Trophoblast cell (in vitro differentiated cells and primary cell): ENCODE measurements around the gene BBS9.

Source experiments
- DNase-seq, 2 donors: peaks; one replicate each; pipeline ENCODE4 v3.0.0-alpha.2; 2016
- H2AFZ ChIP-seq: 2 replicates; pipeline ENCODE4 v1.6.1; 2013; ENCODE audit warnings: low read length, moderate library complexity, mild to moderate bottlenecking; ENCODE audit not compliant: insufficient read depth, poor library complexity
- H2AK5ac ChIP-seq: 2 replicates; pipeline ENCODE4 v1.6.1; 2013; ENCODE audit warnings: mild to moderate bottlenecking, low read length
- H2BK120ac ChIP-seq: 2 replicates; pipeline ENCODE4 v1.6.1; 2013; ENCODE audit warnings: low read length, mild to moderate bottlenecking, moderate library complexity; ENCODE audit not compliant: insufficient read depth, poor library complexity
- H2BK12ac ChIP-seq: 2 replicates; pipeline ENCODE4 v1.6.1; 2013; ENCODE audit warnings: mild to moderate bottlenecking, low read length, moderate library complexity
- H2BK5ac ChIP-seq: 2 replicates; pipeline ENCODE4 v1.6.1; 2013; ENCODE audit warnings: low read length, low read depth, moderate library complexity, mild to moderate bottlenecking; ENCODE audit not compliant: poor library complexity
- H3K14ac ChIP-seq: 2 replicates; pipeline ENCODE4 v1.6.1; 2013; ENCODE audit warnings: mild to moderate bottlenecking, low read length
- H3K18ac ChIP-seq: 2 replicates; pipeline ENCODE4 v1.6.1; 2013; ENCODE audit warnings: mild to moderate bottlenecking, low read length
- H3K23ac ChIP-seq: 2 replicates; pipeline ENCODE4 v1.6.1; 2013; ENCODE audit warnings: low read length
- H3K27ac ChIP-seq: 2 replicates; pipeline ENCODE4 v1.5.1; 2013; ENCODE audit warnings: low read depth, mild to moderate bottlenecking, inconsistent platforms, low read length, moderate library complexity
- H3K27me3 ChIP-seq: 2 replicates; pipeline ENCODE4 v1.6.1; 2013; ENCODE audit warnings: inconsistent platforms, mild to moderate bottlenecking, low read length, moderate library complexity; ENCODE audit not compliant: insufficient read depth
- H3K36me3 ChIP-seq, 2 experiments: 1 replicate in 1 of 2; 2 replicates in 1 of 2; pipeline ENCODE4 v1.6.1; 2013; ENCODE audit warnings: low read length in 2 of 2, mild to moderate bottlenecking in 2 of 2, moderate library complexity in 1 of 2; ENCODE audit not compliant: insufficient read depth in 2 of 2, control insufficient read depth in 1 of 2
- H3K4ac ChIP-seq: 2 replicates; pipeline ENCODE4 v1.6.1; 2013; ENCODE audit warnings: low read depth, mild to moderate bottlenecking, low read length, moderate library complexity
- H3K4me1 ChIP-seq, 2 experiments: 1 replicate in 1 of 2; 2 replicates in 1 of 2; pipeline ENCODE4 v1.6.1; 2013; ENCODE audit warnings: low read length in 2 of 2, mild to moderate bottlenecking in 2 of 2, moderate library complexity in 1 of 2; ENCODE audit not compliant: insufficient read depth in 2 of 2, control insufficient read depth in 1 of 2
- H3K4me2 ChIP-seq: 2 replicates; pipeline ENCODE4 v1.6.1; 2013; ENCODE audit warnings: inconsistent platforms, mild to moderate bottlenecking, low read length, moderate library complexity
- H3K4me3 ChIP-seq: 2 replicates; pipeline ENCODE4 v1.5.1; 2013; ENCODE audit warnings: mild to moderate bottlenecking, low read depth, low read length, inconsistent platforms
- H3K79me1 ChIP-seq: one replicate; pipeline ENCODE4 v1.6.1; 2013; ENCODE audit warnings: low read length
- H3K79me2 ChIP-seq: 2 replicates; pipeline ENCODE4 v1.6.1; 2013; ENCODE audit warnings: low read length, mild to moderate bottlenecking; ENCODE audit not compliant: control insufficient read depth, insufficient read depth, poor library complexity
- H3K9ac ChIP-seq: 2 replicates; pipeline ENCODE4 v1.6.1; 2013; ENCODE audit warnings: mild to moderate bottlenecking, low read length
- H3K9me3 ChIP-seq: 2 replicates; pipeline ENCODE4 v1.6.1; 2013; ENCODE audit warnings: low read depth, mild to moderate bottlenecking, control low read depth, inconsistent platforms, low read length; ENCODE audit not compliant: insufficient read depth
- H4K12ac ChIP-seq: 2 replicates; pipeline ENCODE4 v1.6.1; 2013; ENCODE audit warnings: low read depth, mild to moderate bottlenecking, low read length, moderate library complexity
- H4K8ac ChIP-seq: 2 replicates; pipeline ENCODE4 v1.6.1; 2013; ENCODE audit warnings: low read depth, mild to moderate bottlenecking, low read length, moderate library complexity
- H4K91ac ChIP-seq: one replicate; pipeline ENCODE4 v1.6.1; 2013; ENCODE audit warnings: low read depth, mild to moderate bottlenecking, low read length, moderate library complexity
- WGBS: extraction: QIAGEN DNeasy Blood & Tissue Kit; methylation state at CpG from one replicate; pipeline ENCODE4 v1.1.7; 2013; ENCODE audit warnings: missing lambda C conversion rate; ENCODE audit not compliant: insufficient read length, insufficient coverage; ENCODE audit errors: extremely low coverage; 5-methylcytosine and 5-hydroxymethylcytosine counted together

BBS9 gene

DNA sequence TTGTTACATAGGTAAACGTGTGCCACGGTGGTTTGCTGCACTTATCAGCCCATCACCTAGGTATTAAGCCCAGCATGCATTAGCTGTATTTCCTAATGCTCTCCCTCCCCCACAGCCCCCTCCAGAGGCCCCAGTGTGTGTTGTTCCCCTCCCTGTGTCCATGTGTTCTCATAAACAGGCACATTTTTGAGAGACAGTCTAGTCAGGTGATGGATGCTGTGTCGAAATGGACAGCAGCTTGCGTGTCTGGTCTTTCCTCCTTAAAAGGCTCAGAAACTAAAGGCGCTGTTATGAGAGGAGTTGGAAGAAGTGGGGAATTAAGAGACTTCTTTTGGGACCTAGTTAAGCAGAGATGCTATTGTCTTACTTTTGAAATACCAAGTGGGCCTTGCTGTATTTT, 296.0 kb downstream of the BBS9 start:
- no peaks in the 10 kb centered on the region for H3K79me2 ChIP-seq
- WGBS = no CpG with 5 or more reads among the region's 5 CpGs

DNA sequence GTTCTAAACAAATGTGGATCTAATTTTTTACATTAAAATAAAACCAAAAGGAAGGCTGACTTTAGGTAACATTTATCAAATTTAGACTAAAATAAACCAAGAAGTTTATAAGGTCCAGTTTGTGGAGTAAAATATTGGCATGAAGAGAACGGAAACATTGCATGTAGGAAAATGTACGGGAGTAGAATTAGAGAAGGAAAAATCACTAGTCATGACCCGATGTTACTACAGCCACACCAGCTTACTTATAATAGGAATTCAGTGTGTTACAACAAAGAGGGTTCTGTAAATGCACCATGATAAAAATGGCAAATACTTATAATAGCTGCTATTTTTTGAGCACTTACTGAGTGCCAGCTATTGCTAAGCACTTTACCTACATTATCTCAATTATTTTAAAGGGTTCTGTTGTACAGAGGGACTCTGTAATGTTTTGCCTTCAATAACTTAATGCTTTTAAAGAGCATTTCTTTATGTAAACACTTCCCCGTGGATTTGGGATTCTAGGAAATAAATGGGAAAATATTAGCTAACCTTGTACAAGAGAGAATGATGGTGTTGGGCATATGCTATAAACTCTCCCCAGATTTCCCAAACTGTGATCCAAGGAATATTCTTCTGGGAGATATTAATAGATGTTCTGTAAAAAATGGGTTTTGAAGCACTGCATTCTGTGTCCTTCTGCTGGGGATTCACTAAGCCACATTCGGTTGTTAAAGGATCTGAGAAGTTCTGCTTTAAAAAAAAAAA, 296.7 kb downstream of the BBS9 start:
- Histone ChIP-seq H2AK5ac (no peak overlapping the region), H3K9me3 (no peaks in the 10 kb centered on the region), H3K79me2 (no peaks in the 10 kb centered on the region), H3K27ac (no peak overlapping the region), H3K27me3 (no peaks in the 10 kb centered on the region), H3K36me3 (no peaks in the 10 kb centered on the region), H3K23ac (no peak overlapping the region), H3K14ac (no peak overlapping the region), H3K9ac (no peak overlapping the region), H4K12ac (no peak overlapping the region), H3K18ac (no peak overlapping the region), H2AFZ (no peak overlapping the region), H2BK120ac (no peak overlapping the region), H4K8ac (no peak overlapping the region), H4K91ac (no peak overlapping the region), H2BK12ac (no peak overlapping the region), H3K4ac (no peak overlapping the region), H3K4me2 (no peak overlapping the region), H3K4me3 (no peak overlapping the region), H3K4me1 (peaks cover 3 to 4% of the 10 kb centered on the region in 2 experiments), H2BK5ac (no peak overlapping the region), H3K79me1 (no peaks in the 10 kb centered on the region)
- DNase-seq = no peak
- WGBS = 100% methylated on average over 1 of the region's 5 CpGs

More for the DNA sequence above, 296.0 kb downstream of the BBS9 start:
- Histone ChIP-seq H3K79me1 (no peaks in the 10 kb centered on the region), H3K4ac (no peak overlapping the region), H3K14ac (no peak overlapping the region), H3K18ac (no peak overlapping the region), H2AFZ (no peak overlapping the region), H2AK5ac (no peak overlapping the region), H2BK12ac (no peak overlapping the region), H4K91ac (no peak overlapping the region), H3K4me1 (peaks cover 3 to 4% of the 10 kb centered on the region in 2 experiments), H4K12ac (no peak overlapping the region), H3K36me3 (no peaks in the 10 kb centered on the region), H3K27ac (no peak overlapping the region), H2BK5ac (no peak overlapping the region), H3K27me3 (no peaks in the 10 kb centered on the region), H3K4me2 (no peak overlapping the region), H3K23ac (no peak overlapping the region), H2BK120ac (no peak overlapping the region), H3K4me3 (no peak overlapping the region), H3K9ac (no peak overlapping the region), H3K9me3 (peaks cover under 1% of the 10 kb centered on the region), H4K8ac (no peak overlapping the region)
- no peak for DNase-seq

DNA sequence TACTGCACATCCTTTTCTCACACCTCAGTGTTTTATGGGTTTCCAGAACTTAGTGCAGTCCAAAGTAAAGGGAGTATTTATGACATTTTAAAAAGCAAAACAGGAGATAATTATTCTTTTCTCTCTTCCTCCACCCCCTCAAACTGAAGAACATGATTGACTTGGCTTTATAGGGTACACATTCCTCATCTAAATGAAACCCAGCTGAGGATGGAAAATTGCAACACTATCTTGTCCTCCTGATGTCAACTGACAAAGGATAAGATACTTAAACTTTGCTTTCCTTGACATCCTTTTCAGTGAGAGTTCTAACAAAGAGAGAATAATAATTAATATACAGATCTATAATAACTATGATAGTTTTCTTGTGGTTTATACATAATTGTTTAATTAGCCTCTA, 299.1 kb downstream of the BBS9 start:
- H3K23ac ChIP-seq = no peak overlapping the region
- DNase-seq = no peak
- H3K4me1 ChIP-seq = peaks cover 3 to 4% of the 10 kb centered on the region in 2 experiments
- no peaks in the 10 kb centered on the region for H3K9me3 ChIP-seq
- H3K79me1 ChIP-seq = no peaks in the 10 kb centered on the region
- no peak overlapping the region for H3K4me3 ChIP-seq
- no peak overlapping the region for H4K12ac ChIP-seq
- no peak overlapping the region for H3K4ac ChIP-seq
- no peaks in the 10 kb centered on the region for H3K36me3 ChIP-seq
- no peak overlapping the region for H3K18ac ChIP-seq
- no peak overlapping the region for H3K27ac ChIP-seq
- no peak overlapping the region for H3K4me2 ChIP-seq
- no peaks in the 10 kb centered on the region for H3K27me3 ChIP-seq
- no peak overlapping the region for H4K91ac ChIP-seq
- H2AK5ac ChIP-seq = no peak overlapping the region
- no peak overlapping the region for H4K8ac ChIP-seq
- H2BK5ac ChIP-seq = no peak overlapping the region
- H3K79me2 ChIP-seq = no peaks in the 10 kb centered on the region
- no peak overlapping the region for H2BK12ac ChIP-seq
- H2AFZ ChIP-seq = no peak overlapping the region
- H3K9ac ChIP-seq = no peak overlapping the region
- H2BK120ac ChIP-seq = no peak overlapping the region
- no peak overlapping the region for H3K14ac ChIP-seq

DNA sequence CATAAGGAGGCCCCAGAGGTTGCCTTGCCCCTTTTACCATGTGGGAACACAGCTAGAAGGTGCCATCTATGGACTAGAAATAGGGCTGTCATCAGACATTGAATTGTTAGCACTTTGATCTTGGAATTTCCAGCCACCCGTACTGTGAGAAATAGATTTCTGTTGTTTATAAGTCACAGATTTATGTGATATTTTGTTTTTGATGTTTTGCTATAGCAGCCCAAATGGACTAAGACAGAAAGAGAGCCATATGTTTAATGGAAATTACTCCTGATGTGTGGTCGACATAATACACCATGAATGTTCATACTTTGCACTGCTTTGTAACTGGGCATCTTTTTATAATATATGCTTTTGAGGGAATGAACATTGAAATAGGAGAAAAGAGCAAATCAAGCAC, 302.2 kb downstream of the BBS9 start:
- H3K4ac ChIP-seq = no peak overlapping the region
- no peak overlapping the region for H3K27ac ChIP-seq
- H2AK5ac ChIP-seq = no peak overlapping the region
- no peaks in the 10 kb centered on the region for H3K79me2 ChIP-seq
- H2AFZ ChIP-seq = no peak overlapping the region
- no peak overlapping the region for H3K4me3 ChIP-seq
- DNase-seq = no peak
- H2BK120ac ChIP-seq = no peak overlapping the region
- no peak overlapping the region for H4K8ac ChIP-seq
- H3K4me1 ChIP-seq = no peaks in the 10 kb centered on the region
- H3K9ac ChIP-seq = no peak overlapping the region
- no peak overlapping the region for H3K14ac ChIP-seq
- H3K27me3 ChIP-seq = no peaks in the 10 kb centered on the region
- no peak overlapping the region for H3K18ac ChIP-seq
- no peaks in the 10 kb centered on the region for H3K79me1 ChIP-seq
- H2BK5ac ChIP-seq = no peak overlapping the region
- H3K4me2 ChIP-seq = no peak overlapping the region
- no peaks in the 10 kb centered on the region for H3K36me3 ChIP-seq
- no peak overlapping the region for H2BK12ac ChIP-seq
- H4K12ac ChIP-seq = no peak overlapping the region
- no peaks in the 10 kb centered on the region for H3K9me3 ChIP-seq
- no peak overlapping the region for H3K23ac ChIP-seq
- no peak overlapping the region for H4K91ac ChIP-seq
- no CpG with 5 or more reads among the region's 2 CpGs for WGBS
